ENCODE data around the gene FGF8.

FGF8 gene

GRCh38 chr10:101725296-101726114 lies 50.4 kb downstream of the FGF8 start:
- DNase-seq = no peak

GRCh38 chr10:101724446-101724845 lies 51.5 kb downstream of the FGF8 start:
- DNase-seq = no peak

- DNase-seq = no peak
These were observed 52.7 kb downstream of the FGF8 start for GRCh38 chr10:101723176-101723575.

- no peak for DNase-seq
These were observed 54.1 kb downstream of the FGF8 start for GRCh38 chr10:101721806-101722205.

GRCh38 chr10:101720606-101721230 lies 55.2 kb downstream of the FGF8 start:
- no peak for DNase-seq

Data from NK-92 treated with Interleukin-12 subunit alpha and Interleukin-12 subunit beta, amount 100 ng/mL, for 24 hours (cell line).